DLD1 (cell line): Measurements from ENCODE around the gene FOXC1.

Source experiments
- in situ Hi-C: cut with HindIII; loops from 2 replicates; pipeline ENCODE4 v1.10.0; 2017; ENCODE audit warnings: low sequenced_read_pairs

FOXC1 gene

DNA sequence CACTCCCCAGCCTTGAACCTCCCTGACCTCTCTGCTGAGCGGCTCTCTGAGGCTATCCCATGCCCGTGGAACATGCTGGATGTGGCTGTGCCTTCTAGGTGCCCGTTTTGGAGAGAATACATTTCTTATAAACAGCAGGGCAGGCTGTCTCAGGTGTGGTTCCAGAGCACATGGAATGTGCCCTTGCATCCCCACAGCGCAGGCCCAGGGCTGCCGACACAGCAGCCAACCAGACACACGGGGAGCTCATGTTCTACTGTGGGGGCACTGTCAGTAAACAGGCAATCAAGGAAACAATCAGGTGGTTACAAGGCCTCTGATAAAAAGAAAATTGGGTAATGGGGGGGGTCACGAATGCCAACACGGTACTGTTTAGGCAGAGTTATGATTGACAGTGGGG, 30.8 kb downstream of the FOXC1 start:
- in situ Hi-C loops = no loop called here

DNA sequence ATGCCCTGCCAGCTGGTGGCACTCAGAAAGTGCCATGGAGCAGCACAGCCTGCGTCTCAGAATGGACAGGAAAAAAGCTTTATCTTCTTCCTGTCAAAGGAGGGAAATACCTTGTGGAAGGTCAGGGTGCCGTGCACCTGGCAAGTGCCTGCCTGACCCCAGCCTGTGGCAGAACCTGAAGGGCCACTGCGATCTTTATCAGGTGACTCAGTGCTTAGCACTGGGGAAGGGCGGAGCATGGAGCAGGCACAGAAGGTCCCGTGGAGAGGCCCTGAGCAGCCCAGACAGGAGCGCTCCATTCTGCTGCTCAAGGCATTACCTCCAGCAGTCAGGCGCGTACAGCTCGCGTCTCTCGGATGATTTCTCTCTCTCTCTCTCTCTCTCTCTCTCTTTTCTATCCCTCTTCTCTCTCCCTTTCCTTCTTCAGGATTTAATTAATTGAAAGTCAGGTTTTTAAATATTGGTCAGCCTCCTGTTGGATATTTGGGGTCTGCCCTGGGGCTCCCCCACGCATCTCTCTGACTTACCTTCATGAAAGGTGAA, 31.7 kb downstream of the FOXC1 start:
- in situ Hi-C loops = no loop called here

GRCh38 chr6:1643111-1643510, 33.4 kb downstream of the FOXC1 start:
- in situ Hi-C loops = no loop called here

DNA sequence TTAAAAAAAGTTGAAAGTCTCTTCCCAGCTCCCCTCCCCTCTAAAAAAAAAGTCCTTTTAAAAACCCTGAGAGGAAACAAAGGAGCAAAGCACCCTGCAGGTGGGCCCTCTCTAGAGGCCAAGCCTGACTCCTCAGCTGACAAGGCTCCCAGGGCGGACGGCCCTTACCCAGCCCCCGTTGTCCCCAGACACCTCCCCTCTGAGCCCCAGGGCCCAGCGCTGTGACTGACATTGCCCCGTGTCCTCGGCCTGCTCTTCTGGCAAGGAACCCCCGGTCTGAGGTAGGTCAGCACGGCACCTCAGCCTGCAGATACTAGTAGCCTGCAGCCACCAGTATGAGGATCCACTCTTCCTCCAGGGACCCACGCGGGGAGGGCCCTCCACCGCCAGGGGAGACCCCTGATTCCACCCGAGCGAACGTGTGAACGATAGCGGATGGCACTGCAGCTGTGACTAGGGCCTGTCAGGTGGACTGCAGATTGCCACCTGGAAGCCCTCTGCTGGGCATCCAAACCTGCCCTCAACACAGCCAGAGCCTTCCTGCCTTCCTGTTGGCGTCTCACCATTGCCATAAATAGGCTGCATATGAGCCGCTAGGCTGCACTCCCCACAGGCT, 34.2 kb downstream of the FOXC1 start:
- in situ Hi-C loops = no loop called here

DNA sequence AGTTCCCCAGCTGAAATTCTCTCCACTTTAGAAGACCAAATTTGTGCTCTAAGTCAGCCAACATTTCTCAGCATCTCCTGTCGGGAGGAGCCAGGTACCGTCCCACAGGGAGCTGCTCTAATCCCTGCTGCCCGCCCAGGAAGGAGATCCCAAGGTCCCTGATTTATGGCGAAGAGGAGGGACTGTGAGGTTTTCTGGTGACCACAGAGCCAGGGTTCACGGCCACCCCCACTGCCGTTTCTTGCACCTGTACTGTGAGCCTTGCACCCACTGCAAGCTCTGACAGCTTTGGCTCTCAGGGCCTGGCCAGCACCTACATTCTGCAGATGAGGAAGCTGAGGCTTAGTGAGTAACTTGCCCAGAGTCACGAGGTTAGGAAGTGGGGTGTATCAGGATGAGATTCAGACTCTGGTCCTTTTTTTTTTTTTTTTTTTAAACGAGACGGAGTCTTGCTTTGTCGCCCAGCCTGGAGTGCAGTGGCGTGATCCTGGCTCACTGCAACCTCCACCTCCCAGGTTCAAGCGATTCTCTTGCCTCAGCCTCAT, 34.9 kb downstream of the FOXC1 start:
- in situ Hi-C loops = no loop called here

DNA sequence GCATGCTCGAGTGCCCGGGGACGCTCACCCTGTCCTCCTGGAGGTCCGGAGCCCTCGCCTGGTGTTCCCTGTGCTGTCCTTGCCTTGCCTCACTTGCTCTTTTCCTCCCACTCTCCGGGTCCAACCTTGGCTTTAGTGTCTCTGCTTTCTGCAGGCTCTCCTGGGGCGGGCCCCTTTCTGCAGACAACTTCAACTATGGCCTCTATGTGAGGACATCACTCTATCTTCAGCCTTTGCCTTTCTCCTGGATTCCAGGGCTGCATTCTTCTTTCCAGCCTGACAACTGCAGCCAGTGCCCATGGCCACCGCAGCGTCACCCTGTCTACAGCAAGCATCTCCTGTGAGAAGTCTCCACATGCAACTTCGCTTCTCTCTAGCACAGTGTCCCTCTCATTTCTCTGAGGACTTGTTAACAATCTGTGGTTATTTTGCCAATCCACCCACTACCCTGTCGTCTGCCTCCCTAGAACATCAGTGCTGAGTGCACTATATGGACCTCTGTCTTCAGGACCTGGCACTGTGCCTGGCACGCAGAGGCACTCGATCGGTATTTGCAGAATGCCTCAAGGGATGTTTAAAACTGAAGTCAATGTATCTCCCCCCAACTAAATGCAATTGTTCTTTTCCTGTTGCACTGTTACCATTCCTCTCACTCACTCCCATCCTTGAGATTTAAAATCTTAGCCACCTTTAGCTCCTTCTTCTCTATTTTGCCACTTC, 35.9 kb downstream of the FOXC1 start:
- in situ Hi-C loops = no loop called here

DNA sequence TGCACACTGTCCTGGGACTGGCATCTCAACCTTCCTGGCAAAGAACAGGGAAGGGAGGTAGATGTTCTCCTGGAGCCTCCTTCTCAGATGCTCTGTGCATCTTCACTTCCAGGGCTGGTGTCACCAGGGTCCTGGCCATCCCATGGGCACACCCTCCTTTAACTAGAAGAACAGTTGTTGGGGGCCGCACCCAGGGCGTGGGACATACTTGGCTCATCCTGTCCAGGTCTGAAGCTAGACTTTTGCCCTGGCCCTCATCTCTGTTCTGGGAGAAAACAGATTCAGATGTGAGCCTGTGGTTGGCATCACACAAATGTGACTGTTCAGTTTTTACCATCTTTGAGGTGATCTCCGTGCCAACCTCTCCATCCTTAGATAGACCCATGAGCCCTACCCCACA, 41.6 kb downstream of the FOXC1 start:
- in situ Hi-C loops = no loop called here

- in situ Hi-C loops = no loop called here
Measured at GRCh38 chr6:1652842-1653241, 43.1 kb downstream of the FOXC1 start.

- in situ Hi-C loops = no loop called here
Measured at GRCh38 chr6:1654054-1654453, 44.3 kb downstream of the FOXC1 start.

- in situ Hi-C loops = no loop called here
Measured at GRCh38 chr6:1657116-1657770, 47.5 kb downstream of the FOXC1 start.

GRCh38 chr6:1657771-1658165, 48.1 kb downstream of the FOXC1 start:
- in situ Hi-C loops = no loop called here

DNA sequence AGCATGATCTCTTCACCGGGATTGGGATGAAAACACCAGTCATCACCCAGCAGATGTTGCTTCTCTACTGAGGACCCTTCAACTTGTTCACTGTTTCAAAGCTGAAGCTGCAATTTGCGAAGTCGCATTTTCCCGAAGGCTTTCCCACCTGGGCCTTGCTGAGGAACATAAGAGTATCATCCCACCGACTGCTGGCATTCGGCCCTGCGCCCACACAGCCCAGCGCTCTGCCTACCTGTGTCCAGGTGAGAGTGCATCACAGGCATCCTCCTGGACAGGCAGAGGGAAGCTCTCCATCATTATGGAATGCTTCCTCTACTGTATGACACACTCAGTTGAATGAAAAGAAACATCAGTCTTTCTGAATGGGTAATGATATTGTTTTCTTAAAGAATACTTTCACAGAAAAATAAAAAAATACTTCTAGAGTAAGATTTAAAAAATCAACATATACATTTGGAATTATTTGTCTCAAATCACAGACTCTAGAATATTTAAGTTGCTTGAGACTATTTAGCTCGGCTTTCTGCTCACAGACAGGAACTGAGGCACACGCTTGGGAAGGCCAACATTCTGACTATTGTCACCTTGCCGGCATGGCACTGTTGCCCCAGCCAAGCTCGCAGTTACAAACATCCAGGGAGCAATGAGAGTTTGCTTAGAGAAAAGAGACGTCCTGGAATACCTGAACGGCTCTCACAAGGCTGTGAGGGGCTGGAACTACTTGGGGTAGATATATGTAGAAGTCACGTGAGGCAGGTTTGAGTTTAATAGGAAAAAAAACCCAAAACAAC, 48.7 kb downstream of the FOXC1 start:
- in situ Hi-C loops = no loop called here

DNA sequence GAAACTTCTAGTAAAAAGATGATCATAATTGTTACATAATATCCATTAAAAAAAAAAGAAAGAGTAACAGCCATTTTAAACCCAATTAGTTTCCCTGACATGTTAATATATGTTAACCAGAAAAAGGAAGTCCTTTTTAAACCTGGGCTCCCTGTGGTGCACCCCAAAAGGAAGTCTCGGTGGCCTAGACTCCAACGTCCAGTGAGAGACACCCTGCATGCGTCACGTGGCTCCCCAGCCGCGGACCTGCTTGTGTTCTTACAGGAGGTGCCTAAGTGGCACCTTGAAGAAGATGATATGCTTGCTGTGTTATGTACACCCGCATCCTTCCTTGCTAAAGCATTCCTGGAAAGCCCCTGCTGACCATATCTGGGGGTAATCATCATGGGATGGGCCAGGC, 50.1 kb downstream of the FOXC1 start:
- in situ Hi-C loops = no loop called here

GRCh38 chr6:1662534-1662933, 52.8 kb downstream of the FOXC1 start:
- in situ Hi-C loops = no loop called here
